SJSA1 (cell line): Measurements from ENCODE around the gene INHBE. TPM values are rescaled to one million over a fixed set of nuclear protein-coding genes. Genes with fewer than 3 reads are reported as not detected.
"Not testable (repeated sequence)": the region's sequence is repeated elsewhere in the genome, so short reads cannot be mapped to it uniquely, and the experiment has no call there.

ENCODE experiments used
- DNase-seq, 2 experiments: peaks; one replicate each; pipeline ENCODE4 v3.0.0-alpha.2; 2015 to 2020; ENCODE audit warnings: low spot score in 2 of 2, low read depth in 1 of 2
- H3K27ac ChIP-seq: fragments of 250-450 bp; sonication (Bioruptor Pico); 2 replicates; pipeline ENCODE4 v1.5.1; 2020; ENCODE audit warnings: mild to moderate bottlenecking, moderate library complexity
- H3K27me3 ChIP-seq: fragments of 250-450 bp; sonication (Bioruptor Pico); replicated peaks from 2 replicates; pipeline ENCODE4 v1.5.1; 2020; ENCODE audit warnings: mild to moderate bottlenecking, moderate library complexity
- H3K36me3 ChIP-seq: fragments of 250-450 bp; sonication (Bioruptor Pico); 2 replicates; pipeline ENCODE4 v1.5.1; 2020; ENCODE audit warnings: mild to moderate bottlenecking
- H3K4me1 ChIP-seq: fragments of 250-450 bp; sonication (Bioruptor Pico); replicated peaks from 2 replicates; pipeline ENCODE4 v1.6.1; 2021; ENCODE audit warnings: mild to moderate bottlenecking
- H3K4me3 ChIP-seq: fragments of 250-450 bp; sonication (Bioruptor Pico); 2 replicates; pipeline ENCODE4 v1.5.1; 2020; ENCODE audit warnings: mild to moderate bottlenecking
- H3K9me3 ChIP-seq: fragments of 250-450 bp; sonication (Bioruptor Pico); replicated peaks from 2 replicates; pipeline ENCODE4 v1.5.1; 2020; ENCODE audit warnings: mild to moderate bottlenecking
- total RNA-seq: library from RNA; depleted of rRNA; stranded (reverse); fragments of >200 nt; shearing (Covaris generic); gene quantifications from 2 replicates; pipeline ENCODE4 v1.2.3, GENCODE V29; 2014; rRNA removed

The INHBE gene
- total RNA-seq, 1 experiment from 2014 or later: 2.2 TPM

GRCh38 chr12:57491393-57492280, 36.5 kb downstream of the INHBE start:
- Histone ChIP-seq H3K4me1 (peaks cover 19% of the 10 kb centered on the region), H3K4me3 (no peak overlapping the region), H3K27ac (no peak overlapping the region), H3K27me3 (no peaks in the 10 kb centered on the region), H3K36me3 (peaks cover 78% of the 10 kb centered on the region), H3K9me3 (peaks cover 3% of the 10 kb centered on the region; the same call in 1 of the 2 replicates)
- peak; percentile 90 to 92 for DNase-seq

GRCh38 chr12:57495051-57495701, 40.1 kb downstream of the INHBE start:
- not testable (repeated sequence) for H3K27ac ChIP-seq, H3K9me3 ChIP-seq, H3K4me3 ChIP-seq, H3K4me1 ChIP-seq, H3K27me3 ChIP-seq
- H3K36me3 ChIP-seq: peaks cover 91% of the 10 kb centered on the region
- DNase-seq: peak in 1 of 2 experiments; percentile 94

GRCh38 chr12:57496822-57497221, 41.7 kb downstream of the INHBE start:
- Histone ChIP-seq H3K9me3 (peaks cover 11% of the 10 kb centered on the region; the same call in 1 of the 2 replicates), H3K27ac (no peak overlapping the region), H3K36me3 (peaks cover 92% of the 10 kb centered on the region), H3K4me3 (no peak overlapping the region), H3K27me3 (no peaks in the 10 kb centered on the region), H3K4me1 (no peaks in the 10 kb centered on the region)
- DNase-seq: peak in 1 of 2 experiments; percentile 76

- Histone ChIP-seq H3K27me3 (no peaks in the 10 kb centered on the region), H3K27ac (no peak overlapping the region), H3K9me3 (peaks cover 11% of the 10 kb centered on the region; the same call in 1 of the 2 replicates), H3K36me3 (peaks cover 92% of the 10 kb centered on the region), H3K4me1 (no peaks in the 10 kb centered on the region), H3K4me3 (no peak overlapping the region)
- DNase-seq: peak in 1 of 2 experiments; percentile 86
These were observed 42.4 kb downstream of the INHBE start for GRCh38 chr12:57497223-57498131.

- H3K36me3 ChIP-seq: peaks cover 92% of the 10 kb centered on the region
These were observed 43.0 kb downstream of the INHBE start for GRCh38 chr12:57498132-57498502.

GRCh38 chr12:57498571-57498970, 43.5 kb downstream of the INHBE start:
- DNase-seq: no peak
- peaks cover 97% of the 10 kb centered on the region for H3K36me3 ChIP-seq
- no peaks in the 10 kb centered on the region for H3K27me3 ChIP-seq
- no peaks in the 10 kb centered on the region for H3K4me1 ChIP-seq
- H3K9me3 ChIP-seq: peaks cover 11% of the 10 kb centered on the region; the same call in 1 of the 2 replicates
- no peak overlapping the region for H3K27ac ChIP-seq
- no peak overlapping the region for H3K4me3 ChIP-seq

More at GRCh38 chr12:57498132-57498502, 43.0 kb downstream of the INHBE start:
- peak in 1 of 2 experiments; percentile 98 for DNase-seq
- Histone ChIP-seq H3K27ac (no peak overlapping the region), H3K27me3 (no peaks in the 10 kb centered on the region), H3K4me1 (no peaks in the 10 kb centered on the region), H3K9me3 (peaks cover 11% of the 10 kb centered on the region; the same call in 1 of the 2 replicates), H3K4me3 (no peak overlapping the region)

GRCh38 chr12:57500213-57500612, 45.1 kb downstream of the INHBE start:
- peaks cover 99% of the 10 kb centered on the region for H3K36me3 ChIP-seq
- no peaks in the 10 kb centered on the region for H3K4me1 ChIP-seq
- peak in 1 of 2 experiments; percentile 94 for DNase-seq
- no peak overlapping the region for H3K27ac ChIP-seq
- no peak overlapping the region for H3K4me3 ChIP-seq
- peaks cover 11% of the 10 kb centered on the region; the same call in 1 of the 2 replicates for H3K9me3 ChIP-seq
- no peaks in the 10 kb centered on the region for H3K27me3 ChIP-seq

GRCh38 chr12:57502311-57502969, 47.3 kb downstream of the INHBE start:
- H3K4me3 ChIP-seq, H3K4me1 ChIP-seq, H3K9me3 ChIP-seq, H3K27me3 ChIP-seq, H3K27ac ChIP-seq: not testable (repeated sequence)
- DNase-seq: peak in 1 of 2 experiments; percentile 91
- H3K36me3 ChIP-seq: peaks cover 93% of the 10 kb centered on the region

GRCh38 chr12:57506541-57506940, 51.4 kb downstream of the INHBE start:
- not testable (repeated sequence) for H3K27ac ChIP-seq, H3K27me3 ChIP-seq, H3K9me3 ChIP-seq, H3K4me1 ChIP-seq, H3K4me3 ChIP-seq
- H3K36me3 ChIP-seq: peaks cover 90% of the 10 kb centered on the region
- DNase-seq: peak in 1 of 2 experiments; percentile 75

Other genes starting within 250 kb of the INHBE start
- gene NXPH4, start 238.5 kb upstream of the INHBE start, total RNA-seq: 0.13 TPM in 1 of 2 replicates, not detected in the other
- gene SHMT2, start 225.6 kb upstream of the INHBE start, total RNA-seq: 94.1 and 130 TPM in 2 replicates
- gene STAC3, start 204.1 kb upstream of the INHBE start, total RNA-seq: 0.68 TPM in 1 of 2 replicates, not detected in the other
- gene R3HDM2, start 24.3 kb upstream of the INHBE start, total RNA-seq: 14.2 and 18.4 TPM in 2 replicates
- 0.18 and 0.88 TPM in 2 replicates for gene INHBC, start 20.5 kb upstream of the INHBE start, total RNA-seq
- gene GLI1, start 4.5 kb downstream of the INHBE start, total RNA-seq: 225 and 323 TPM in 2 replicates
- 30.6 TPM in 2 replicates for gene ARHGAP9, start 24.6 kb downstream of the INHBE start, total RNA-seq
- 3,352 and 4,750 TPM in 2 replicates for gene MARS1, start 32.8 kb downstream of the INHBE start, total RNA-seq
- 564 and 686 TPM in 2 replicates for gene DDIT3, start 65.2 kb downstream of the INHBE start, total RNA-seq
- gene MBD6, start 67.5 kb downstream of the INHBE start, total RNA-seq: 63.3 and 70.5 TPM in 2 replicates
- gene DCTN2, start 91.9 kb downstream of the INHBE start, total RNA-seq: 3,855 and 4,325 TPM in 2 replicates
- 2.1 and 2.8 TPM in 2 replicates for gene KIF5A, start 94.7 kb downstream of the INHBE start, total RNA-seq
- 544 and 654 TPM in 2 replicates for gene PIP4K2C, start 135.9 kb downstream of the INHBE start, total RNA-seq
- gene DTX3, start 149.5 kb downstream of the INHBE start, total RNA-seq: 187 and 286 TPM in 2 replicates
- 107 and 145 TPM in 2 replicates for gene ARHGEF25, start 156.1 kb downstream of the INHBE start, total RNA-seq
- gene B4GALNT1, start 177.9 kb downstream of the INHBE start, total RNA-seq: 841 and 950 TPM in 2 replicates
- 4,436 and 6,328 TPM in 2 replicates for gene OS9, start 238.8 kb downstream of the INHBE start, total RNA-seq